ENCODE results near the gene SEC22C.
"Not testable (repeated sequence)": the region's sequence is repeated elsewhere in the genome, so short reads cannot be mapped to it uniquely, and the experiment has no call there.

Gene SEC22C, protein sequence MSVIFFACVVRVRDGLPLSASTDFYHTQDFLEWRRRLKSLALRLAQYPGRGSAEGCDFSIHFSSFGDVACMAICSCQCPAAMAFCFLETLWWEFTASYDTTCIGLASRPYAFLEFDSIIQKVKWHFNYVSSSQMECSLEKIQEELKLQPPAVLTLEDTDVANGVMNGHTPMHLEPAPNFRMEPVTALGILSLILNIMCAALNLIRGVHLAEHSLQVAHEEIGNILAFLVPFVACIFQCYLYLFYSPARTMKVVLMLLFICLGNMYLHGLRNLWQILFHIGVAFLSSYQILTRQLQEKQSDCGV

DNA sequence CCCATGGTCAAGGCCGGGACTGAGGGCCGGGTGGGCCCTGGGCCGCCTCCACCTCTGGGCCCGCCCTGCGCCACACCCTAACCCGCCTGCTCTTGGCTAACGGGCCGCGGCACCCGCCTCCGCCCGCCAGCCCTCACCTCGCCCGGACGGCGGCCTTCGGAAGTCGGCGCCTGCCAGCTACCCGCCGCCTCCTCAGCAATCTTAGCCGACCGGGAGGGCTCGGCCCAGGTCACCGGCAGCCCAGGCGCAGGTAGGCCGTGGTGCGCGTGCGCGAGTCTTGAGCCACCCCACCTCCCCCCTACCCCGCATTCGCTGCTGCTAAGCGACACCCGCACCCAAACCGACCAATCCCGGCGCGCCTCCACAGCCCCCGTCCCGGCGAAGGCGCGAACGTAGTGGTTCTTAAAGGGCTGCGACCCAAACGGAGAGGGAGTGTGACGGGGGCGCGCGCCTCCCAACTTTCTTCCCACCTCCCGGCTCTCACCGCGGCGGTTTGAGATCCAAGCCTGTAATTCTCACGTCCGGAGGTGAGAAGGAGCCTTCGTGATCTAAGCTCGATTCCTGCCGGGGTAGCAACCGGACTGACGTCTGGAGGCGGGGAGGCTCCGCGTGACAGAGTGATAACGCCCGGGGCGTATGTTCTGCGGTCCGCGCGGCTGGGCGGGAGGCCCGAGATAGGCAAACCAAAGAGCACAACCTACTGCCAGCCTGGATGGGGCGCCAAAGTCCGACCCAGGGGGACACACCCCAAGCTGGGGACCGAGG, at the start of gene SEC22C:
Gene SEC22C, minus strand, starts transcription at position 259 of the 765 bp plus-strand sequence. CDS start 12,921 bp downstream, outside the sequence.
- DNase-seq, result peak; percentile 70

DNA sequence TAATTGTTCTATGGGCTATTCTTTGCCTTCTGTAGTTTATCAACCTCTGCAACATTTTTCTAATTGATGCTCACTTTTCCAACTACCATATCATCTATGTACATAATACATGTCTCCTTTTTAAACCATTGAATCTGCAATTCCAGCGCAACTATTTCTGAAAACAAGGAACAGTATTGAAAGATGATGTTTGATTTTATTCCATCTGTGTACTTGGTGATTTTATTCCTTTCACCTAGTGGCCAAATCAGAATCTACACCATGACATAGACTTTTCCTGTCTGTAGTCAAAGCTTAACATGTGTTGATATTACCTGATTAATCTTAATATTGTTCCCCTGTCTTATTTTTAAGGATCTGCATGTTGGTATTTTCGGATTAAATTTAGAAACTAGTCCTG, 31.7 kb upstream of the SEC22C start:
- no peak for DNase-seq

GRCh38 chr3:42612928-42613327, 31.2 kb upstream of the SEC22C start:
- DNase-seq, result no peak

DNA sequence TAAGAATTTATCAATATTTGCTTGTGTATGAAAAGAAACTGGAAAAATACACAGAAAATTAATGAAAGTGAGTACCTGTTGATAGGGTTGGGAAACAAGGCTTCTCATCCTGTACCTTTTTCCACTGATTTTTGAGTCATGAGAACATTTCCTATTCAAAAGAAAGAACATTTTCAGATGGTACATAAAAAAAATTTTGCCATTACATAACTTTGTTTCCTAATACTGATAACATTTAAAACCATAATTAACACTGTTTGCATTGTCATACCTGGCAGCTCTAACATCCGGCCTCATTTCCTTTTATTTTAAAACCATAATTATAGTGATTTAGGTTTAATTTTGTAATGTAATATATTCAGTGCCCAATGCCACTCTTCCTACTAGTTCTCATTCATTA, 30.4 kb upstream of the SEC22C start:
- no peak for DNase-seq

DNA sequence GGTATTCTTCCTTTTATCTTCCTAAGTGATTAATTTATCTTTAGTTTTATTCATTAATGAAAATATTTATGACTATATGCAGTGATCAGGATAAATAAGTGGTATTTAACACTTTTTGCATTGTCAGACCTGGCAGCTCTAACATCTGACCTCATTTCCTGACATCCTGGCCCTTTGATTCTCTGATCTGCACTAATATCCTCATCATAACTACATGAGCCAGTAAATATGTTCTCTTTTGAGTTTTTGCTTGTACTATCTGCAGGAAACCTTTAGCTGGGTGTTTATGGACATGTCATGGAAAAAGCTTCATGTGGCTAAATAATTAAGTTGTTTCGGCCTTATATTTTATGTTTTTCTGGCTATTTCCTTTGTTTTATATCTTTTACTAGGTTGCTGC, 29.2 kb upstream of the SEC22C start:
- DNase-seq, result no peak

- DNase-seq, result no peak
These were observed 26.8 kb upstream of the SEC22C start for GRCh38 chr3:42608581-42608980.

GRCh38 chr3:42605546-42606173, 23.9 kb upstream of the SEC22C start:
- no peak for DNase-seq

- no peak for DNase-seq
These were observed 21.2 kb upstream of the SEC22C start for GRCh38 chr3:42602961-42603360.

GRCh38 chr3:42601896-42602581, 20.3 kb upstream of the SEC22C start:
- DNase-seq, result peak; percentile 1

DNA sequence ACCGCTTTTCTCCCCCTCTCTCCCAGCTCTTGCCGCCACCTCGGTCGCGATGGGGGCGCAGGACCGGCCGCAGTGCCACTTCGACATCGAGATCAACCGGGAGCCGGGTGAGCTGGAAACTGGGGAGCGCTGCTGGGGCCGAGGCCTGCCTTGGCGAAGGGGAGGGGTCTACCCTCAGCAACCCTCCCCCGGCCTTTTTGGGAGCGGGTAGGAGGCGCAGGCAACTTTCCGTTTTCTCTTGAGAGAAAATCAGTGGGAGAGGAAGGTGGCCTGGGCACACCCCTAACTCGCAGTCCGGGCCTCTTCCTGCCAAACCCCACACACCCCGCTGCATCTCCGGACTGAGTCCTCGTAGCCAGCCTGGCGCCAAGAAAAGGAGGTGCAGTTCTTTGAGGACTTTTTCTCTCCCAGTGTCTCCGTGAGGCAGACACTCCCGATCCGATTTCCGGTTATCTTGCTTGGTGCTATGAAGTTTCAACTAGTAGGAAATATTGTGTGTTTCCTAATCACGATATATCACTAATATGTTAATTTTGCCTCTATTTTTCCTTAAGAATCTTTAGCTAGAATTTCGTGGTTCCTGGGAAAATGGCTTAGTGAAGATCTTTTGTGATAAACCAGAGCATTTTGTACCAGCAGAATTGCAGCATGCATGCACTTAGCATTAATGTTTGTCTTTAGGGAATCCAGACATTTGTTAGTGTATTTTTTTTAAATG, 19.4 kb upstream of the SEC22C start:
- peak; percentile 24 for DNase-seq

DNA sequence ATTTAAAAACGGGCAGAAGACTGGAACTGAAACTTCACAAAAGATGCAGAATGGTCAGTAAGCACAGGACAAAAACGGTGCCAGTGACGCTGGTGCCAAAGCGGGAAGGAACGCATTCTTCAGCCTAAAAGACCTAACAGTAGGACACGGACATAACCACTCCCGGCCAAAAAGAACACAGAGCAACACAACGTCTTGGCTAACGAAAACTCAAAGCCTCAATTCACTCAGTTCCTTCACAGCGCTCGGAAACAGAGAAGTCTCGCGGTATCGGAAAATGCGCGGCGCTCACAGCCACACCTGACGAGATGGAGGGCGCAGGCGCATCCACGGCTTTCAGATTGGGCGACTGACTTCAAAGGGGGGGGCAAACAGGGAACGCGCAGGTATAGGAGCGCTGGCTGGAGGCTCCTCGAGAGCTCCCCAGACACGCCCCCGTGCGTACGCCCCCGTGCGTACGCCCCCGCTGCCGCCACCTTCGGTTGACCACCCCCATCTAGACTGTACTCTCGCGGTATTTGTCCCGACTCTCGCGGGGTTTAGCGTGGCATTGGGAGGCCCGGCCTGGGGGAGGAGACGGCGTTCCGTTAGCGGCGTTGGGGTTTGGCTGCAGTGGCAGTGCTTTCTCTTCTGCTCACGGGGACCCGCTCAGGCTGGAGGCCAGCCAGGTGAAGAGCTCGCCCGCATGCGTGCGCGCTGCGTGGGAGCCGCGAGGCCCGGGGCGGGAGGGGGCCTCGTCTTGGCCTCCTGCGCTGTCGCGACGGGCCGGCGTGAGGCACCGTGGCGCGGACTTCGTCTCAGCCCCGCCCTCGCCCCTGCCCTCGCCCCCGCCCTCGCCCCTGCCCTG, 18.6 kb upstream of the SEC22C start, which contains the start of gene NKTR:
Gene NKTR, plus strand, starts transcription at position 576 of the 847 bp plus-strand sequence. CDS start 321 bp downstream, outside the sequence.
- peak; percentile 89 for DNase-seq

DNA sequence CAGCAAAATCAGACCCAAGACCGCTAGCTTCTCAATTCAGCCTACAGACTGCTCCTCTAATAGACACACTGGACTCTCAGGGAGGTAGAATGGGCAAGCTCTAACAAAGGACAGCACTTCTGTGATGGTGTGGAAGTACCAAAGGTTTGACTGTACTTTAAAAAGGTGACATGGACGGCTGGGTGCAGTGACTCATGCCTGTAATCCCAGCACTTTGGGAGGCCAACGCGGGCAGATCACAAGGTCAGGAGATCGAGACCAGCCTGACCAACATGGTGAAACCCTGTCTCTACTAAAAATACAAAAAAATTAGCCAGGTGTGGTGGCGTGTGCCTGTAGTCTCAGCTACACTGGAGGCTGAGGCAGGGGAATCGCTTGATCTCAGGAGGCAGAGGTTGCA, 15.3 kb upstream of the SEC22C start:
- not testable (repeated sequence) for DNase-seq

DNA sequence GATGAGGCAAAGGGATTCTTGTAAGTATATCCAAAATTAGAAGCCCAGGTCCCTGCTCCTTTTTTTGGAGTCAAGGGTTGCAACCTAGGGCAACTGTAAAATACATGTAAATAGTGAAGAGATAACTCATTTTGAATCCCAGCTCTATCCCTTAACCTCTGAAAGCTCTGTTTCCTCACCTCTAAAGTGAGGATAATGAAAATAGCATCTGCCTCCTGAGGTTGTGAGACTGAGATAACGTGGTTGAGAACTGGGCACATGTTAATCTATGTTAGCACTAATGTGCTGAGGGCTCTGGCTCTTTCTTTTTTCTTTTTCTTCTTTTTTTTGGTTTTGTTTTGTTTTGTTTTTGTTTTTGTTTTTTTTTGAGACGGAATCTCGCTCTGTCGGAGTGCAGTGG, 13.9 kb upstream of the SEC22C start:
- no peak for DNase-seq

GRCh38 chr3:42593635-42594034, 11.9 kb upstream of the SEC22C start:
- DNase-seq, result no peak

GRCh38 chr3:42591811-42592210, 10.0 kb upstream of the SEC22C start:
- no peak for DNase-seq

DNA sequence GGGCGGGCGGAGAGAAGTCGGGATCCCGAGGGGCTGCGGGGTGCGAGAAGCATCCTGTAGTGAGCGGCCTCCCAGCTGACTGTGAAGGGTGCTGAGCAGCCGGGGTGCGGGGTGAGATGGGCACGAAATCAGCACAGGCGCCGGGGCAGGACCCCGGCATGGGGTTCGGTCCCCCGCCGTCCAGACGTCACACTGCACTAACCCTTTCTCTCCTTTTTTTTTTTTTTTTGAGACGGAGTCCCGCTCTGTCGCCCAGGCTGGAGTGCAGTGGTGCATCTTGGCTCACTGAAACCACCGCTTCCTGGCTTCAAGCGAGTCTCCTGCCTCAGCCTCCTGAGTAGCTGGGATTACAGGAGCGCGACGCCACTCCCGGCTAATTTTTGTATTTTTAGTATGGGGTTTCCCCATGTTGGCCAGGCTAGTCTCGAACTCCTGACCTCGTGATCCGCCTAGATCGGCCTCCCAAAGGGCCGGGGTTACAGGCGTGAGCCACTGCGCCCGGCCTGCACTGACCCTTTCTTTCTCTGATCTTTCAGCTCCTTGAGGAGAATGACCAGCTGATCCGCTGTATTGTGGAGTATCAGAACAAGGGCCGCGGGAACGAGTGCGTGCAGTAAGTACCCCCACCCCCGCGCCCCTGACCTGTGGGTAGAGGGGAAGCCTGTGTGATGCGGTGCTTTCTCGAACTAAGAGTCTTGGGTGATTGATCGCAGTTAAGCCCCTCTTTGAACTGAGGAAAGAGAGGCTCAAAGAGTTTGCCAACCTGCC, 9.4 kb upstream of the SEC22C start:
- no peak for DNase-seq

- no peak for DNase-seq
These were observed 7.8 kb upstream of the SEC22C start for GRCh38 chr3:42589382-42590109.

- no peak for DNase-seq
These were observed 6.9 kb upstream of the SEC22C start for GRCh38 chr3:42588625-42589024.

GRCh38 chr3:42582474-42583070, 805 bp upstream of the SEC22C start:
- DNase-seq, result no peak

DNA sequence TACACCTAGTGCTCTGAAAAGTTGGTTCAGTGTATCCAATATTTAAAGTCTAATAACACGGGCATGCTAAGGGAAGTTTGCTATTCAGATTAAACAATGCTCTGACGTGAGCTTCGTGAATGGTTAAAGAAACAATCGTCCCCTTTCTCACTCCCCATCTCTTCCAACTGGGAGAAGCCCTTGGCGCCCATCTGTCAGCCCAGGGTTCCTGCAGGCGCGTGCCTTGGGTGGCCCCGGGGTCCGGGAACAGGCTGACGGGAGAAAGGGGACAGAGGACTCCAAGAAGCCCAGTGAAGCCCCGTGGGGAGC, 413 bp downstream of the SEC22C start:
- no peak for DNase-seq
